Measurements from ENCODE around the gene USP50. TPM values are rescaled to one million over a fixed set of nuclear protein-coding genes. Genes with fewer than 3 reads are reported as not detected.

USP50 gene
- total and polyA plus RNA-seq, 2 experiments from 2014 or later = 0.49 TPM; not detected in 1

DNA sequence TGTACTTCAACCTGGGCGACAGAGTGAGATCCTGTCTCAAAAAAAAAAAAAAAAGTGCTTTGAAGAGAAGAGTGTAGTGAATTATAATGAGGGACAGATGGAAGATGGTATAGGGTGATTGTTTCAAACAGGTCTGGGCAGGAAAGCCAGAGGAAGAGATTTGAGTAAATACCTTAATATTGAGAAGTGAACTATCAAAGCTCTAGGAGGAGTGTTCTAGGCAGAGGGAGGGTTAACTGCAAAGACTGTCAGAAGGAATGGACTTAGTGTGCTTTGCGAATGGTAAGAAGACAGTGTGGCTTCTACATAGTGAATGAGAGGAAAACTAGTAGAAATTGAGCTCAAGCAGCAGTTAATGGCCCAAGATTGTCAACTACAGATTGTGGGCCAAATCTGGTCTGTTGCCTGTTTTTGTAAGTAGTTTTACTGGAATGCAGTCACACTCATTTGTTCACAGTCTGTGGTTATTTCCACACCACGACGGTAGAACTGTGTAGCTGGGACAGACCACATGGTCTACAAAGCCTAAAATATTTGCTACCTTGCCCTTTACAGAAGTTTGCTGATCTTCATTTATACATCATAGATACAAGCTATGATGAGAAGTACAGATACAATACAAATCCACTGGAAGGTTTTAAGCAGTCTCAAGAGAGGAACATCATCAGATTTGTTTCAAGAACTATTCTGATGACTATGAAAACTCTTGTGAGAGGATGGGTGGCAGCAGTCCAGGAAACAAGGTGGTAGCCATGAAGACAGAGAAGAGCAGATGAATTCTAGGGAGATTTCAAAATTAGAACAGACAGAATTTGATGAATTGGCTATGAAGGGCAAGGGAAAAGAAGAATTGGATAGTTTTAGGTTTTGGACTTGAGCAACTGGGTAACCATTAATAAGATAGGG is 16.5 kb upstream of the USP50 start:
- Histone ChIP-seq H3K36me3 (ENCODE audit: low read depth) (peaks cover 39% of the 10 kb centered on the region), H3K27ac (no peak overlapping the region), H2AFZ (no peak overlapping the region), H3K9me2 (ENCODE audit: insufficient read depth) (no peaks in the 10 kb centered on the region), H4K20me1 (ENCODE audit: insufficient read depth) (no peaks in the 10 kb centered on the region), H3K4me2 (ENCODE audit: unreplicated experiment) (no peak overlapping the region), H3K27me3 (replicated peaks; ENCODE audit: insufficient read depth) (no peaks in the 10 kb centered on the region), H3K9ac (no peak overlapping the region), H3K4me1 (ENCODE audit: insufficient read depth) (no peaks in the 10 kb centered on the region), H3K9me3 (ENCODE audit: low read depth) (no peaks in the 10 kb centered on the region), H3K79me2 (ENCODE audit: insufficient read depth) (no peaks in the 10 kb centered on the region), H3F3A (ENCODE audit: insufficient read depth) (peaks cover 5% of the 10 kb centered on the region), H3K4me3 (no peak overlapping the region)
- DNase-seq = peak; percentile 36
- WGBS, 2 experiments (ENCODE audit: low coverage in 1 of 2, low lambda C conversion rate in 2 of 2, missing lambda C conversion rate in 2 of 2) = 65 to 76% methylated on average over 4 of the region's 4 CpGs
- TF ChIP-seq EZH2 (IDR thresholded peaks at IDR 0.05; ENCODE audit: insufficient read depth, poor library complexity, severe bottlenecking) = no peak
- TF ChIP-seq EZH2phosphoT487 (IDR thresholded peaks at IDR 0.05; ENCODE audit: insufficient read depth, low read depth) = no peak
- in situ Hi-C loops (cut with MboI) = no loop called here

DNA sequence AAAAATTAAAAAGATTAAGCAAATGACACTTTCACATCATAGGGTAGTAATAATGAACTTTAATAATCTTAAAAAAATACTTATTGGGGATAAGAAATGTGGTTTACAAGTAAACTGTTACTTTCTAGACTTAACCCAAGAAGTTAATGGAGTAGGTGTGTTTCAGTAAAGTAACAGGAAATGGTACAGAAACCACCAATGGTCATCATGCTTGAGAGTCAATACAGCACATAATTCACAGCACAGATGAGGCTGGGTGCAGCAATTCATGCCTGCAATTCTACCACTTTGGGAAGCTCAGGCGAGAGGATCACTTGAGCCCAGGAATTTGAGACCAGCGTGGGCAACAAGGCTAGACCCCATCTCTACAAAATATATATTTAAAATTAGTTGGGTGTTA is 11.5 kb upstream of the USP50 start:
- in situ Hi-C loops (cut with MboI) = no loop called here
- Histone ChIP-seq H3K36me3 (ENCODE audit: low read depth) (peaks cover 17% of the 10 kb centered on the region; the same call in 1 of the 2 replicates), H3K9ac (no peak overlapping the region), H3K4me1 (ENCODE audit: insufficient read depth) (no peaks in the 10 kb centered on the region), H3K9me3 (ENCODE audit: low read depth) (no peaks in the 10 kb centered on the region), H3K9me2 (ENCODE audit: insufficient read depth) (no peaks in the 10 kb centered on the region), H3F3A (ENCODE audit: insufficient read depth) (peaks cover 4% of the 10 kb centered on the region; the same call in 1 of the 2 replicates), H3K4me3 (no peak overlapping the region), H3K27me3 (replicated peaks; ENCODE audit: insufficient read depth) (no peaks in the 10 kb centered on the region), H3K79me2 (ENCODE audit: insufficient read depth) (no peaks in the 10 kb centered on the region), H3K4me2 (ENCODE audit: unreplicated experiment) (no peak overlapping the region), H4K20me1 (ENCODE audit: insufficient read depth) (no peaks in the 10 kb centered on the region), H3K27ac (no peak overlapping the region), H2AFZ (no peak overlapping the region)
- 87 to 88% methylated on average over 2 of the region's 2 CpGs for WGBS, 2 experiments (ENCODE audit: low coverage in 1 of 2, low lambda C conversion rate in 2 of 2, missing lambda C conversion rate in 2 of 2)
- no peak for DNase-seq
- TF ChIP-seq EZH2phosphoT487 (IDR thresholded peaks at IDR 0.05; ENCODE audit: insufficient read depth, low read depth) (no peak), EZH2 (IDR thresholded peaks at IDR 0.05; ENCODE audit: insufficient read depth, poor library complexity, severe bottlenecking) (no peak)

- no peaks in the 10 kb centered on the region for H3K27me3 ChIP-seq (replicated peaks; ENCODE audit: insufficient read depth)
- no peak for DNase-seq
- no peak overlapping the region for H3K27ac ChIP-seq
- no peaks in the 10 kb centered on the region for H3K9me3 ChIP-seq (ENCODE audit: low read depth)
- H3F3A ChIP-seq (ENCODE audit: insufficient read depth) = 0 out of 2 replicates have a peak, but pooled peaks cover 4% of the 10 kb centered on the region
- H3K9ac ChIP-seq = no peak overlapping the region
- no peak overlapping the region for H3K4me2 ChIP-seq (ENCODE audit: unreplicated experiment)
- H2AFZ ChIP-seq = no peak overlapping the region
- H3K36me3 ChIP-seq (ENCODE audit: low read depth) = peaks cover 13% of the 10 kb centered on the region; the same call in 1 of the 2 replicates
- no peaks in the 10 kb centered on the region for H3K79me2 ChIP-seq (ENCODE audit: insufficient read depth)
- no peaks in the 10 kb centered on the region for H3K4me1 ChIP-seq (ENCODE audit: insufficient read depth)
- no peaks in the 10 kb centered on the region for H4K20me1 ChIP-seq (ENCODE audit: insufficient read depth)
- no peak overlapping the region for H3K4me3 ChIP-seq
- in situ Hi-C loops (cut with MboI) = no loop called here
- no peaks in the 10 kb centered on the region for H3K9me2 ChIP-seq (ENCODE audit: insufficient read depth)
- TF ChIP-seq EZH2 (IDR thresholded peaks at IDR 0.05; ENCODE audit: insufficient read depth, poor library complexity, severe bottlenecking) (no peak), EZH2phosphoT487 (IDR thresholded peaks at IDR 0.05; ENCODE audit: insufficient read depth, low read depth) (no peak)
- 97 to 100% methylated on average over 2 of the region's 2 CpGs for WGBS, 2 experiments (ENCODE audit: low coverage in 1 of 2, low lambda C conversion rate in 2 of 2, missing lambda C conversion rate in 2 of 2)
Observed at GRCh38 chr15:50556642-50557371, 10.3 kb upstream of the USP50 start.

DNA sequence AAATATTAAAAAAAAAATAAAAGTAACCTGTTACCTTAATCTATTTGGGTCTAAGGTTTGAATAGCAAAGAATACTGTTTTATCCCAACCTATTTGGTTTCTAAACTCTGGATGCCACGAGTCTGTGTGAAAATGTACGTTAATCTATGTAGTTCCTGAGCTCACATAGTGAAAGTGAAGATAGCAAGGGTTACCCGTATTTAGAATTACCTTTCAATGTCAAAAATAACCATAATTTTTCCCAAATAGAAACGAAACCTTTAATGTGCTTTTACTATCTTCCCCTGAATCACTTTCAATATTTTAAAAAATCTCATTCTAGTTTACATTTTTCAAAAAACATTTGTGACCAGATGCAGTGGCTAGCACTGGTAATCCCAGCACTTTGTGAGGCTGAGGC is 5.8 kb upstream of the USP50 start:
- 77 to 82% methylated on average over 4 of the region's 4 CpGs for WGBS, 2 experiments (ENCODE audit: low coverage in 1 of 2, low lambda C conversion rate in 2 of 2, missing lambda C conversion rate in 2 of 2)
- no peaks in the 10 kb centered on the region for H3K36me3 ChIP-seq (ENCODE audit: low read depth)
- H3F3A ChIP-seq (ENCODE audit: insufficient read depth) = peaks cover 19% of the 10 kb centered on the region
- H3K4me2 ChIP-seq (ENCODE audit: unreplicated experiment) = no peak overlapping the region
- H4K20me1 ChIP-seq (ENCODE audit: insufficient read depth) = no peaks in the 10 kb centered on the region
- H3K27ac ChIP-seq = no peak overlapping the region
- H3K9me3 ChIP-seq (ENCODE audit: low read depth) = no peaks in the 10 kb centered on the region
- H3K79me2 ChIP-seq (ENCODE audit: insufficient read depth) = no peaks in the 10 kb centered on the region
- H3K9me2 ChIP-seq (ENCODE audit: insufficient read depth) = no peaks in the 10 kb centered on the region
- no peak overlapping the region for H3K9ac ChIP-seq
- in situ Hi-C loops (cut with MboI) = no loop called here
- TF ChIP-seq EZH2phosphoT487 (IDR thresholded peaks at IDR 0.05; ENCODE audit: insufficient read depth, low read depth) (no peak), EZH2 (IDR thresholded peaks at IDR 0.05; ENCODE audit: insufficient read depth, poor library complexity, severe bottlenecking) (no peak)
- DNase-seq = no peak
- H3K4me3 ChIP-seq = no peak overlapping the region
- no peak overlapping the region for H2AFZ ChIP-seq
- H3K27me3 ChIP-seq (replicated peaks; ENCODE audit: insufficient read depth) = no peaks in the 10 kb centered on the region
- no peaks in the 10 kb centered on the region for H3K4me1 ChIP-seq (ENCODE audit: insufficient read depth)

Measured in GM23248 (cell line).